HCT116 (cell line): Measurements from ENCODE around the gene CA6. TPM values are rescaled to one million over a fixed set of nuclear protein-coding genes. Genes with fewer than 3 reads are reported as not detected.

Experiments used
- ATAC-seq: fragments of 200-7000 bp; cut with Tn5 transposase; 2 replicates; pipeline ENCODE4 v1.9.1; 2020; ENCODE audit warnings: mild to moderate bottlenecking, moderate library complexity
- BruUV-seq: library from RNA; stranded (reverse); fragments of 400-500 nt; replicated peaks from 2 replicates; lab custom pipeline; 2021; lab: Mats Ljungman, UMichigan
- CTCF ChIA-PET: fragments of 300-600 bp; sonication (Branson Sonifier 250); formaldehyde crosslinking; loops from one replicate; lab custom pipeline; 2021; ENCODE audit warnings: antibody characterized with exemption; lab: Charles Lee
- POLR2A ChIA-PET: fragments of 300-600, 350-600 bp; sonication (Branson Sonifier 250); formaldehyde crosslinking; loops from one replicate; lab custom pipeline; 2021; ENCODE audit warnings: antibody characterized with exemption; lab: Charles Lee
- RAD21 ChIA-PET, 2 experiments: fragments of 300-600 bp; sonication (Branson Sonifier 250); formaldehyde crosslinking; loops; one replicate each; lab custom pipeline; 2023; ENCODE audit warnings: low total read pairs in 2 of 2; ENCODE audit not compliant: uncharacterized antibody in 2 of 2, unreplicated experiment in 2 of 2, low non-redundant PET in 1 of 2; lab: Charles Lee
- DNase-seq: peaks from one replicate; pipeline ENCODE4 v3.0.0-alpha.2; 2010; ENCODE audit warnings: low read depth, low spot score
- H2AFZ ChIP-seq: fragments of 200-600 bp; shearing (Covaris generic), sonication (generic); 2 replicates; pipeline ENCODE4 v1.6.1; 2017; ENCODE audit warnings: low read depth, mixed run types, mixed read lengths, antibody characterized with exemption, low read length; ENCODE audit not compliant: poor library complexity, severe bottlenecking
- H3K27ac ChIP-seq: 2 replicates; pipeline ENCODE4 v1.5.1; 2012; ENCODE audit warnings: low read depth, low read length
- H3K27me3 ChIP-seq: fragments of 200-600 bp; sonication (generic); 2 replicates; pipeline ENCODE4 v1.6.1; 2016; ENCODE audit warnings: mixed run types, low read length, mixed read lengths; ENCODE audit not compliant: insufficient read depth
- H3K36me3 ChIP-seq, 2 experiments: fragments of 200-500 bp in 1 of 2; fragments of 200-600 bp in 1 of 2; sonication (Bioruptor generic) in 1 of 2; sonication (generic) in 1 of 2; 2 replicates each; pipeline versions ENCODE4 v1.5.1 to v1.6.1; 2014 to 2016; ENCODE audit warnings: low read length in 2 of 2, inconsistent platforms in 1 of 2, mixed read lengths in 1 of 2, mixed run types in 1 of 2; ENCODE audit not compliant: insufficient read depth in 2 of 2, control insufficient read depth in 1 of 2
- H3K4me1 ChIP-seq, 2 experiments: fragments of 200-600 bp in 1 of 2; sonication (generic) in 1 of 2; 2 replicates each; pipeline versions ENCODE4 v1.5.1 to v1.6.1; 2012 to 2017; ENCODE audit warnings: low read length in 2 of 2, inconsistent platforms in 1 of 2, mild to moderate bottlenecking in 1 of 2, mixed read lengths in 1 of 2, mixed run types in 1 of 2, moderate library complexity in 1 of 2; ENCODE audit not compliant: insufficient read depth in 2 of 2, control insufficient read depth in 1 of 2
- H3K4me2 ChIP-seq: fragments of 200-600 bp; sonication (generic); 2 replicates; pipeline ENCODE4 v1.6.1; 2017; ENCODE audit warnings: mixed run types, low read length, mixed read lengths
- H3K4me3 ChIP-seq, 2 experiments: fragments of 200-600 bp in 1 of 2; sonication (generic) in 1 of 2; replicated peaks in 1 of 2; 2 replicates each; pipeline ENCODE4 v1.5.1; 2011 to 2016; ENCODE audit warnings: low read length in 2 of 2, control low read depth in 1 of 2, low read depth in 1 of 2, mild to moderate bottlenecking in 1 of 2, mixed read lengths in 1 of 2, mixed run types in 1 of 2
- H3K79me2 ChIP-seq: fragments of 200-600 bp; sonication (generic); 2 replicates; pipeline ENCODE4 v1.6.1; 2017; ENCODE audit warnings: mild to moderate bottlenecking, mixed run types, low read length, moderate library complexity, mixed read lengths; ENCODE audit not compliant: insufficient read depth
- H3K9ac ChIP-seq: fragments of 200-600 bp; sonication (generic); 2 replicates; pipeline ENCODE4 v1.6.1; 2016; ENCODE audit warnings: low read length, mixed read lengths
- H3K9me2 ChIP-seq: fragments of 200-600 bp; sonication (generic), shearing (Covaris generic); 2 replicates; pipeline ENCODE4 v1.6.1; 2017; ENCODE audit warnings: mixed run types, mild to moderate bottlenecking, moderate library complexity; ENCODE audit not compliant: insufficient read depth
- H3K9me3 ChIP-seq, 2 experiments: fragments of 200-500 bp in 1 of 2; fragments of 200-600 bp in 1 of 2; sonication (Bioruptor generic) in 1 of 2; sonication (generic) in 1 of 2; 2 replicates each; pipeline ENCODE4 v1.6.1; 2014 to 2017; ENCODE audit warnings: low read length in 2 of 2, mixed read lengths in 2 of 2, inconsistent platforms in 1 of 2, low read depth in 1 of 2, mild to moderate bottlenecking in 1 of 2, mixed run types in 1 of 2, moderate library complexity in 1 of 2; ENCODE audit not compliant: control insufficient read depth in 1 of 2, insufficient read depth in 1 of 2
- H4K20me1 ChIP-seq: fragments of 200-600 bp; sonication (generic), shearing (Covaris generic); 2 replicates; pipeline ENCODE4 v1.6.1; 2017; ENCODE audit warnings: mixed run types, mild to moderate bottlenecking, moderate library complexity; ENCODE audit not compliant: insufficient read depth
- CEBPB ChIP-seq: IDR thresholded peaks from 2 replicates; pipeline ENCODE4 v1.6.1; 2012; ENCODE audit warnings: low read depth
- POLR2AphosphoS5 ChIP-seq: IDR thresholded peaks from 2 replicates; pipeline ENCODE4 v1.6.1; 2011; ENCODE audit warnings: mild to moderate bottlenecking, low read depth, low read length, moderate library complexity
- SP1 ChIP-seq: IDR thresholded peaks from 2 replicates; pipeline ENCODE4 v1.6.1; 2012; ENCODE audit warnings: low read depth
- intact Hi-C: fragments of 100-400 bp; cut with micrococcal nuclease; formaldehyde crosslinking; loops from 2 replicates; pipeline ENCODE4 v1.10.0; 2022
- total RNA-seq: library from RNA; stranded (reverse); gene quantifications from one replicate; pipeline ENCODE4 v1.2.1, GENCODE V29; 2021; ENCODE audit not compliant: unreplicated experiment
- TF ChIP-seq, protein P1 (sequence below): IDR thresholded peaks from 2 replicates; pipeline ENCODE4 v1.6.1; 2012
- TF ChIP-seq, protein P2 (sequence below): IDR thresholded peaks from 2 replicates; pipeline ENCODE4 v1.6.1; 2012
- TF ChIP-seq, protein P3 (sequence below): IDR thresholded peaks from 2 replicates; pipeline ENCODE4 v1.6.1; 2012; ENCODE audit warnings: low read depth

CA6 gene
- total RNA-seq, 1 experiment from 2014 or later, result not detected

DNA sequence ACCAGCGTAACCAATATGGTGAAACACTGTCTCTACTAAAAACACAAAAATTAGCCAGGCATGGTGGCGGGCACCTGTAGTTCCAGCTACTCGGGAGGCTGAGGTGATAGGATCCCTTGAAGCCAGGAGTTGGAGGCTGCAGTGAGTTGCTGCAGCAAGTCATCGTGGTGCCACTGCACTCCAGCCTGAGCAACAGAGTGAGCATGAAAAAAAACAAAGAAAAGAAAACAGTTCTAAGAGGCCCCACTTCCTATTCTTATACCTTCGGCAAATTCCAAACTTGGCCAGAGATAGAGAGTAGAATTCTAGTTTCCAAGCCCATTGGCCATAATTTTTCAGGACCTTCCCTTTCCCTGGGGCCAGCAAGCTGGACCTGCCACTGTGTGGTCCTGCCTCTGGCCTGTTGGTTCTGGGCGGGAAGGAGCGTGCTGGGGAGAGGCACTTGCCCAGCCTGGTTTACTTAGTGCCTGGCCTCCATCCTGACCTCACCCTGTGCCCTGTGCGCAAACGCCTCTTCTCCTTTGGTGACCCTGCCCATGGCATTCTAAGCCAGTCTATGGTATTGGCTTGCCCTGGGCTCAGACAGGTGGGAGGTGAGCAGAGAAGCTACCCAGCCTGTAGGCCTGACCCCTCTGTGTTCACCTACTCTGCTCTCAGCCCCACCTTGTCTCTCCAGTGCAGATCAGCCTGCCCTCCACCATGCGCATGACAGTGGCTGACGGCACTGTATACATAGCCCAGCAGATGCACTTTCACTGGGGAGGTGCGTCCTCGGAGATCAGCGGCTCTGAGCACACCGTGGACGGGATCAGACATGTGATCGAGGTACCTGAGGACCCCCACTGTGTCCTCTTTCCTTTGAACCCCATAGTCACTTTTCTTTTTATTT is 11.0 kb downstream of the CA6 start:
- Histone ChIP-seq H3K79me2 (no peaks in the 10 kb centered on the region), H3K4me3 (no peak overlapping the region), H3K9me3 (no peaks in the 10 kb centered on the region), H3K27me3 (no peaks in the 10 kb centered on the region), H3K27ac (no peak overlapping the region), H3K4me1 (no peaks in the 10 kb centered on the region), H3K36me3 (no peaks in the 10 kb centered on the region), H4K20me1 (no peaks in the 10 kb centered on the region), H2AFZ (no peak overlapping the region), H3K9me2 (no peaks in the 10 kb centered on the region), H3K4me2 (no peak overlapping the region), H3K9ac (no peak overlapping the region)
- DNase-seq, result no peak
- 0 out of 2 replicates have a peak, but pooled peaks have one; percentile 14 for ATAC-seq
- ChIA-PET POLR2A (no interaction called here), CTCF (no interaction called here), RAD21 (no interaction called here)
- BruUV-seq, result no TSS peak
- TF ChIP-seq POLR2AphosphoS5 (no peak), CEBPB (no peak), SP1 (no peak)
- TF ChIP-seq, protein P1, sequence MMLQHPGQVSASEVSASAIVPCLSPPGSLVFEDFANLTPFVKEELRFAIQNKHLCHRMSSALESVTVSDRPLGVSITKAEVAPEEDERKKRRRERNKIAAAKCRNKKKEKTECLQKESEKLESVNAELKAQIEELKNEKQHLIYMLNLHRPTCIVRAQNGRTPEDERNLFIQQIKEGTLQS, result no peak
- TF ChIP-seq, protein P2, sequence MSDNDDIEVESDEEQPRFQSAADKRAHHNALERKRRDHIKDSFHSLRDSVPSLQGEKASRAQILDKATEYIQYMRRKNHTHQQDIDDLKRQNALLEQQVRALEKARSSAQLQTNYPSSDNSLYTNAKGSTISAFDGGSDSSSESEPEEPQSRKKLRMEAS, result no peak
- TF ChIP-seq, protein P3, sequence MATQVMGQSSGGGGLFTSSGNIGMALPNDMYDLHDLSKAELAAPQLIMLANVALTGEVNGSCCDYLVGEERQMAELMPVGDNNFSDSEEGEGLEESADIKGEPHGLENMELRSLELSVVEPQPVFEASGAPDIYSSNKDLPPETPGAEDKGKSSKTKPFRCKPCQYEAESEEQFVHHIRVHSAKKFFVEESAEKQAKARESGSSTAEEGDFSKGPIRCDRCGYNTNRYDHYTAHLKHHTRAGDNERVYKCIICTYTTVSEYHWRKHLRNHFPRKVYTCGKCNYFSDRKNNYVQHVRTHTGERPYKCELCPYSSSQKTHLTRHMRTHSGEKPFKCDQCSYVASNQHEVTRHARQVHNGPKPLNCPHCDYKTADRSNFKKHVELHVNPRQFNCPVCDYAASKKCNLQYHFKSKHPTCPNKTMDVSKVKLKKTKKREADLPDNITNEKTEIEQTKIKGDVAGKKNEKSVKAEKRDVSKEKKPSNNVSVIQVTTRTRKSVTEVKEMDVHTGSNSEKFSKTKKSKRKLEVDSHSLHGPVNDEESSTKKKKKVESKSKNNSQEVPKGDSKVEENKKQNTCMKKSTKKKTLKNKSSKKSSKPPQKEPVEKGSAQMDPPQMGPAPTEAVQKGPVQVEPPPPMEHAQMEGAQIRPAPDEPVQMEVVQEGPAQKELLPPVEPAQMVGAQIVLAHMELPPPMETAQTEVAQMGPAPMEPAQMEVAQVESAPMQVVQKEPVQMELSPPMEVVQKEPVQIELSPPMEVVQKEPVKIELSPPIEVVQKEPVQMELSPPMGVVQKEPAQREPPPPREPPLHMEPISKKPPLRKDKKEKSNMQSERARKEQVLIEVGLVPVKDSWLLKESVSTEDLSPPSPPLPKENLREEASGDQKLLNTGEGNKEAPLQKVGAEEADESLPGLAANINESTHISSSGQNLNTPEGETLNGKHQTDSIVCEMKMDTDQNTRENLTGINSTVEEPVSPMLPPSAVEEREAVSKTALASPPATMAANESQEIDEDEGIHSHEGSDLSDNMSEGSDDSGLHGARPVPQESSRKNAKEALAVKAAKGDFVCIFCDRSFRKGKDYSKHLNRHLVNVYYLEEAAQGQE, result no peak
- intact Hi-C loops, result no loop called here
